Esophagus muscularis mucosa (tissue), 3 donors: ENCODE measurements around the gene BTG1.

Experiments used
- POLR2A ChIP-seq: fragments of 450-650 bp; IDR thresholded peaks from one replicate; pipeline ENCODE4 v1.6.1; 2017; ENCODE audit warnings: antibody characterized with exemption, moderate library complexity, mild to moderate bottlenecking, low read depth
- POLR2AphosphoS5 ChIP-seq, 2 donors: sonication (generic); formaldehyde crosslinking; IDR thresholded peaks; one replicate each; pipeline ENCODE4 v1.6.1; 2017; ENCODE audit warnings: antibody characterized with exemption in 2 of 2
- TF ChIP-seq, protein P1 (sequence below), 3 experiments: fragments of 200-600 bp in 2 of 3; fragments of 450-650 bp in 1 of 3; sonication (generic) in 2 of 3; IDR thresholded peaks; one replicate each; pipeline ENCODE4 v1.5.1; 2017 to 2019; ENCODE audit warnings: antibody characterized with exemption in 3 of 3, mild to moderate bottlenecking in 2 of 3, moderate library complexity in 1 of 3

- TF ChIP-seq, protein P1, sequence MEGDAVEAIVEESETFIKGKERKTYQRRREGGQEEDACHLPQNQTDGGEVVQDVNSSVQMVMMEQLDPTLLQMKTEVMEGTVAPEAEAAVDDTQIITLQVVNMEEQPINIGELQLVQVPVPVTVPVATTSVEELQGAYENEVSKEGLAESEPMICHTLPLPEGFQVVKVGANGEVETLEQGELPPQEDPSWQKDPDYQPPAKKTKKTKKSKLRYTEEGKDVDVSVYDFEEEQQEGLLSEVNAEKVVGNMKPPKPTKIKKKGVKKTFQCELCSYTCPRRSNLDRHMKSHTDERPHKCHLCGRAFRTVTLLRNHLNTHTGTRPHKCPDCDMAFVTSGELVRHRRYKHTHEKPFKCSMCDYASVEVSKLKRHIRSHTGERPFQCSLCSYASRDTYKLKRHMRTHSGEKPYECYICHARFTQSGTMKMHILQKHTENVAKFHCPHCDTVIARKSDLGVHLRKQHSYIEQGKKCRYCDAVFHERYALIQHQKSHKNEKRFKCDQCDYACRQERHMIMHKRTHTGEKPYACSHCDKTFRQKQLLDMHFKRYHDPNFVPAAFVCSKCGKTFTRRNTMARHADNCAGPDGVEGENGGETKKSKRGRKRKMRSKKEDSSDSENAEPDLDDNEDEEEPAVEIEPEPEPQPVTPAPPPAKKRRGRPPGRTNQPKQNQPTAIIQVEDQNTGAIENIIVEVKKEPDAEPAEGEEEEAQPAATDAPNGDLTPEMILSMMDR (IDR thresholded peaks at IDR 0.05) = no peak
- peak; percentile 100 for TF ChIP-seq POLR2AphosphoS5 (IDR thresholded peaks at IDR 0.05)
- TF ChIP-seq POLR2A = peak; percentile 99
Observed at GRCh38 chr12:92145731-92146496, at the start of gene BTG1.
